ENCODE data around the gene IFNL1.

- TF ChIP-seq CTCF (IDR thresholded peaks at IDR 0.05; ENCODE audit: low read length) = no peak
- no peak for TF ChIP-seq EZH2phosphoT487 (IDR thresholded peaks at IDR 0.05; ENCODE audit: low read length)
- TF ChIP-seq EZH2 (optimal IDR thresholded peaks at IDR 0.05; ENCODE audit: low read depth, low read length) = no peak
Observed at GRCh38 chr19:39333507-39333906, 37.3 kb downstream of the IFNL1 start.

Data from MM.1S (cell line).